Stimulated activated CD8-positive, alpha-beta memory T cell treated with anti-CD3 and anti-CD28 coated beads, Interleukin-4, amount 100 ng/mL, for 48 hours (primary cell): ENCODE data around the gene NAA10.

Experiments
- DNase-seq: peaks from one replicate; pipeline ENCODE4 v3.0.0-alpha.2; 2020

Gene NAA10

DNA sequence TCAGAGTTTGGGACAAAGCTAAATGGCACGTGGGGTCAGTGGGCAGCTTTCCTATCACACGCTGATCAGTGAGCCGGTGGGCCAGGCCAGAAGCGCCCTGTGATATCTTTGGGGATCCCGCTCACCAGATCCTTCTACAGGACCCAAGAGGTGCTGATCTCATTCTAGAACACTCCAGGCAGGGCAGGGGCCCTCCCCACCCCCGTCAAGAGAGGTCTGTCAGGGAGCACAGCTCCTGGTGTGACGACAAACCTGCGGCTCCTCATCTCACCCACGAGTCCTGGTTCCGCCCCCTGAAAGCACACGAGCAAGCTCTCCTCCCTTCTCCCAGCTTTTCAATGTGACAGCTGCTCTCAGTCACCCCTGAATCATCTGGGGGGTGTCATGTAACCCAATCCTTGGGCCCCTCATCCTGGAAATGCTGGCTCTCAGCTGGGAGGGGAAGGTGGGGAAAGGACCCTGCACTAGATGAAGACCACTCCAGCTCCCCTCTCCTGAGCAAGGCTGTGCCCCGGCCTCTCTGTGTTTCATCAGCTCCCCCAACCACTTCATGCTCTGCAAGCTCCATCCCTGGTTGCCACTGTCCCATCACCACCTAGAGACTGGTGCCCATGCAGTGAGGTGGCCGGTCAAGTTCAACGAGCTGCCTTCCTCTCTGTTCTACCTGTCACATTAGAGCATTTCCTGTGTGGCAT is 32.2 kb upstream of the NAA10 start:
- DNase-seq: peak; percentile 71

GRCh38 chrX:153966283-153966688 is 31.4 kb upstream of the NAA10 start:
- no peak for DNase-seq

DNA sequence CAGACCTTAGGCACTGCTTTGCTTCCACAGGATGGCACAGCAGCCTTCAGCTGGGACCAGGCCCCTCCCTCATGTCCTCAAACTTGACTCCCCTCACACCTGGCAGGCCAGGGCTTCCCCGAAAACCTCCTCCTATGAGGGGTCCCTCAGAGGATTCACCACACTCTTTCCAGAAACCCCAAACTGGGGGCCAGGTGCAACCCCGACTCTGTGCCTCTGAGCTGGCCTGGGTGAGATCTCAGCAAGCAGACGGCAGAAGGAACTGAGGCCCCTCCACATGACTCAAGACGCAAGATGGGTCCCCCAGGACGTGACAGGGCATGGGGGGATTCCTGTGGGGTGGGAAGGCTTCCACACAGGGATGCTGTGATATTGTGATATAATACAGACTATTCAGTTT is 30.6 kb upstream of the NAA10 start:
- DNase-seq: no peak

DNA sequence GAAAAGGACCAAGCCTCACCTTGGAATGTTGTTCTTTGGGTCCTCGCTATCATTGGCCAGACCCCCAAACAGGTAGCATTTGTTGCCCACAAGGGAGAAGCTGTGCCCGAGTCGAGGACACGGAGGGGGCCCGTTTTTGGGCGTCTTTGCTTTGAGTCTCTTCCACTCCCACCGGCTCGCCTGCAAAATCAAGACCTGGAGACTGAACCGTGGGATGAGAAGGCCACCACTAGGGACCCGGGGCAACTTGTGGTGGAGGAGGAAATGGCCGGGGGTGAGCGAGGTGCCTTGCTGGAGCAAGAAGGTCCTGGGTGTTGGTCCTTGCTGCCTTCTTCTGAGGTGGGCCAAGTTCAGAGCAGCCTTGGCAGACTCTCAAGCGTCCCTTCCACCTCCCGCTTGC is 29.3 kb upstream of the NAA10 start:
- DNase-seq: no peak

- no peak for DNase-seq
These were observed 28.7 kb upstream of the NAA10 start for GRCh38 chrX:153963546-153963945.

DNA sequence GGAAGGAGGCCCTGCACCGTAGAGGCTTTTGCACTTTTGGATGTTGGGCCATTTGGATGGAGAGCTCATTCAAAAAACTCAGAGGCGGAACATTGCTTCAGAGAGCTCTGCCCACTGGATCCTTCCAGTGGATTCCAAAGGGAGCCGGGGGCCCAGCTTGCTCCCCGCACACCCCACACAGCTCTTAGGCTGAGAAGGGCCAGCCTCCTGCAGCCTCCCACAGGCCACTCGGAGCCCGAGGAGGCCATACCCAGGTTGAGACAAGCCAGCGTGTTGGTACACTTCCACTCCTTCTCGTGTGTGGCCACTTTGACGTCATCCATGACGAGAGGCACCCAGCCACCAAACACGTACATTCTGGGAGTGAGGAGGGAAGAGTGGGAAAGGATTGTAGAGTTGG is 26.5 kb upstream of the NAA10 start:
- no peak for DNase-seq

GRCh38 chrX:153960786-153961185 is 25.9 kb upstream of the NAA10 start:
- DNase-seq: no peak

DNA sequence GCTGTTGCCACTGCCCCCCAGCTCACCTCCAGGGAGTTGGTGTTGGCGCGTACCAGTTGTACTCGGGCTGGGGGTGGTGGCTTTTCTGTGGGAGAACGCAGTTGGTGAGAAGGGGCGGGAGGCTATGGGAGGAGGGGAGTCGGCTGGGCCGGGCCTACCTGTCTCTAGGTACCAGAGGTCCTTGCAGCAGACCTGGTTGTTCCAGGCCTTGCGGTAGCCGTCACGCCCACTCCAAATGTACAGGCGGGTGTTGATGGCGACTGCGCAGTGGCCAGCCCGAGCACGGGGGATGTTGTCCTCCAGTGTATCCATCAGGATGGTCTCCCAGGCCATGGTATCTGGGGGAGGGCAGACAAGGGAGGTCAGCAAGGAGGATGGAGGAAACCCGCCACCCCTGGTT is 25.2 kb upstream of the NAA10 start:
- DNase-seq: no peak

DNA sequence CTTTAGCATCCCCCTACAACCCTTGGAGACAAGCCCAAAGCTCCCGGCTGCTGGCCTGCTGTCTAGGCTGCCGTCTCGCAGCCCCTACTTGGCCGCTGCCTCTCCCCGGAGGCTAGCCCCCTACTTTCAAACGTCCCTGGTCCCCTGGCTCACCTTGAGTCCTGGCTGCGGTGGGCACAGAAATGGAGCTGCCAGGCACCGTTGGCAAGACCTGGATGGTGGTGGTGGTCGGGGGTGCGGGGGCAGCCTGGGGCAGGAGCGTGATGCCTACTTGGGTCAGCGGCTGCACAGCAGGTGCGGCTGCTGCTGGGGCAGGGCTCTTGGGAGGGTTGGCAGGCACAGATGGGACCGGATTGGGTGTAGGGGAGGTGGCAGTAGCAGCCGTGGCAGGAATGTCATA is 24.8 kb upstream of the NAA10 start:
- DNase-seq: no peak

DNA sequence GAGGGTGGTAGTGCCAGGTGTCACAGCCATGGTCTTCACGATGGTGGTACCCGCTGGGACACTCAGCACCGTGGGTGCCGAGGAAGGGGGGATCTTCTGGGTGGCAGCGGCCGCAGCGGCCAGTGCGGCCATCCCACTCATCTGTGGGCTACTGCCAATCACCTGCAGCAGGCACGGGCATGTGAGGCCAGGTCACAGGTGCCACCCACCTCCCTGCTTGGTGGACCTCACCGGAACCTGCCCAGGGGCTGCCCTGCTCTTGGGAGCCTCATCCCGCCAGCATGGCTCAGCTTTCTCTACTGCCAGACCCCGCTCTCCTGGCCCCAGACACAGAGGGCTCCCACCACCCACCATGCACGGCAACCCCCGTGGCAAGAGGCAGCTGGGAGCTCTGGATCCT is 23.8 kb upstream of the NAA10 start:
- DNase-seq: no peak

DNA sequence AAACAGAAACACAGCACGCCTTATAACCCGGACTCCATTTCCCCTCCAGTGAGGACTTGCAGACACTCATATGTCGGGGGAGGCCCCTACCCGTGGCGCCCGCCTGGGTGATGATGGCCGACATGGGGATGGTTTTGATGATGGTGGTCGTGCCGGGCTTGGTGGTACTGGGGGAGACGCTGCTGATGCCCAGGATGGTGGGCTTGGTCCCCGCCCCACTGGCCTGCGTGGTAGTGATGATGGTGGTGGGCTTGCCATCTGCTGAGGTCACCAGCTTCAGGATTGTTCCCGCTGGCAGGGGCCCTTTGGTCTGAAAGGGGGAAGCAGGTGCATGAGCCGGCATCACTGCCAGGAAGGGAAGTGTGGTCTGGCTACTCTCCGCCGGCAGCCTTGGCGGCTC is 22.4 kb upstream of the NAA10 start:
- no peak for DNase-seq

GRCh38 chrX:153956044-153956907 is 21.4 kb upstream of the NAA10 start:
- no peak for DNase-seq

- DNase-seq: no peak
These were observed 20.4 kb upstream of the NAA10 start for GRCh38 chrX:153955228-153955732.

DNA sequence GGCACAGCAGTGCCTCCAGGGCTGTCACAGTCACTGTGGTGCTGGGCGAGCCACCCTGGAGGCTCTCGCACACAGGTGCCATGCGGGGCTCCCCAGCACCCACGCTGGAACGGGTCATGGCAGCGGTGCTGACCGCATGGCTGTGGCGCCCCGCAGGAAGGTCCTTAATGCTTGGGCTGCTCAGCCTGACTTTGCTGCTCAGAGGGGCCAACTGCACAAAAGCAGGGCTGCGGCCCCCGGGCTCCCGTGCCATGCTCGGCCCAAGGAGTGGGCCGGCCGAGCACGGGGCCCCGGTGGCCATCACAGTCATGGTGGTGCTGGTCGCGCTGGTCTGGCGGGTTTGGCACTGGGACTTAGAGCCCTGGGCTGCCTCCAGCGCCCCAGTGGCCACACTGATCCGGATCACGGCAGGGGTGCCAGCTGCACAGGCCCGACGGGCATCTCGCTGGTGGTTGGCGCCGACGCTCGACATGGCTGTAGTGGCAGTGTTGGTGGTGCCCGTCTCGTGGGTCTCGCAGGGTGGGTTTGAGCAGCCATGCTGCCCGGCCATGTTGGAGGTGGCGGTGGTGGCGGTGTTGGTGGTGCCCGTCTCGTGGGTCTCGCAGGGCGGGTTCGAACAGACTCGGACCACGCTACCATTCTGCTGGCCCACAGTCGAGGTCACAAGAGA is 19.9 kb upstream of the NAA10 start:
- DNase-seq: no peak

DNA sequence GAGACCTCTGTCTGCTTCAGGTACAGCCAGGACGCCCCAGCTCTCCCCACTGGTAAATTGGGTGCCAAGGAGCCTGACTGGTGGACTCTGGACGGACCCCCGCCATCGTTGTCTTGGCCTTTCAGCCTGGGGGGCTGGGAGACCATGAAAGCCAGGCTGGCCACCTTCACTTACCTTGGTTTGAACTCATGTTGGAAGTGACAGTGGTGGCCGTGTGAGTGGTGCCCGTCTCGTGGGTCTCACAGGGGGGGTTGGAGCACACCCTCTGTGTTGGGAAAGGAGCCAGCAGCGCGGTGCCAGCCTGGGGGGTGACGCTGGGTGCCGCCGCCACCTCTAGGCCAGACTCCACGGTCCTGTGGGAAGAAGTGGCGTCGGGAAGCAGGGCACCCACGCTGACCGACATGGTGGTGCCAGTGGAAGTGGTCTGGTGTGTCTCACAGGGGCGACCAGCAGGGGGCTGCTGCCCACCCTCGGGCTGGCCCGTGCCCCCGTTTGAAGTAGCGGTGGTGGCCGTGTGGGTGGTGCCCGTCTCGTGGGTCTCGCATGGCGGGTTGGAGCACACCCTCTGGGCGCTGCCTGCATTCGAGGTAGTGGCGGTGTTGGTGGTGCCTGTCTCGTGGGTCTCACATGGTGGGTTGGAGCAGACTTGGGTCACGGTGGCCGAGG is 19.2 kb upstream of the NAA10 start:
- DNase-seq: no peak

- peak; percentile 89 for DNase-seq
These were observed 18.5 kb upstream of the NAA10 start for GRCh38 chrX:153953342-153953830.

DNA sequence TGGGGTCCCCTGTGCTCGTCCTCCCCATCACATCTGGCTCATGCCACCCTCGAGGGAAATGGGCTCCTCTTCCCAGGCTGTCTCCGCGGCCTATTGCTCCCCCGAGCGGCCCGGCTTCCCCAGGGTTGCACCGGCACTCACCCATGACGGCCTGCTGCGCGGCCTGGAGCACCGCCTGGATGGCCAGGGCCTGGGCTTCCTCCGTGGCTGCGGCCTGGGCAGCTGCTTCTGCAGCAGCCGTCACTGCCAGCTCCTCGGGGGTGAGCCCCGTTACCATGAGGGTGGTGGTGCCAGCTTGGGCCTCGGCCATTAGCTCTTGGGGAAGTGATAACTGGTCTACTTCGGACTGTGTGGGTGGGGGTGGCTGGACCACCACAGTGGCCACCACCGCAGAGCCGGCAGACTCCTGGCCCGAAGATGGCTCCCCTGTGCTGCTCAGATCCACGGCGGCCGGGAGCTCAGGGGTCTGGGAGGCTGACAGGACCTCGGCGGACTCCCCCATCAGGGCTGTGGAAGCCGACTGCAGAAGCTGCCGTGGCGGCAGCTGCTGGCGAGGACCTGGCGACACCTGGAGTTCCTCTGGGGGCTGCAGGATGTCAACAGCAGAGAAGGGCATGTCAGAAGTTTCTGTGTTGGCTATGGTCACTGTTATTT is 17.7 kb upstream of the NAA10 start:
- no peak for DNase-seq

DNA sequence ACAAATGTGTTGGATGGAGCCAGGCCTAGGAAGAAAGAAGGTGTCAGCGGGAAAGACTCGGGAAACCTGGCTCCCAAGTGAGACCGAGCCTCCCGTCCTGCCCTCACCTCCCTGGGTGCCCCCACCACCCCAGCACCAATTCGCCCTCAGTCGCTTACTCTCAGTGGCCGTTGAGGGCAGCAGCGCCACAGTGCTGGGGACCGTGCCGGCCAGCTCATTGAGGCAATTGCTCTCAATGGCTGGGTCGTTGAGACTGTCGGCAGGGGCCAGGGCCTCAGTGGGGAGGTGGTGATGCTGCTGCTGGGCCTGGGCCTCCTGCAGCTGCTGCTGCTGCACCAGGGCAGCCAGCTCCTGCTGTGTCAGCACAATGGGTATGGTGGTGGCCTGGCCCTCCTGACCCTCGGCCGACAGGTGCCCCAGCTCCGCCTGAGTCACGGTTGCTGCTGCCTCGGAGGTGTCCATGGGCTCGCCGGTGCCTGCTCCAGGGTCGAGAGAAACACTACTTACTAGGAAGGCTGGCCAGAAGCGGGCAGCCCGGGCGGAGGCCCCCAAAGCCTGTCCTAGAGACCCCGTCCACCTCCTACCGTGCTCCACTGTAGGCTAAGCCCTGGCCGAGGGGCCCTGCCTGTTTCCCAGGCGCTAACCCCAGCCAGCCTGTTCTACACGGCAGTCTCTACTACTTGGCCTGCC is 17.0 kb upstream of the NAA10 start:
- no peak for DNase-seq

- DNase-seq: no peak
These were observed 15.3 kb upstream of the NAA10 start for GRCh38 chrX:153950127-153950526.

GRCh38 chrX:153948847-153949805 is 14.3 kb upstream of the NAA10 start:
- no peak for DNase-seq
